Vagina (tissue), 2 donors: ENCODE results near the gene CACNA1H. TPM values are rescaled to one million over a fixed set of nuclear protein-coding genes. Genes with fewer than 3 reads are reported as not detected.

Experiments used
- DNase-seq, 2 donors: peaks; one replicate each; pipeline ENCODE4 v3.0.0-alpha.2; 2017; ENCODE audit errors: extremely low spot score in 2 of 2
- H3K27ac ChIP-seq: fragments of 200-600 bp; sonication (generic); one replicate; pipeline ENCODE4 v1.5.1; 2019
- H3K27me3 ChIP-seq: fragments of 200-600 bp; sonication (generic); one replicate; pipeline ENCODE4 v1.5.1; 2019
- H3K36me3 ChIP-seq, 2 donors: fragments of 200-600 bp; sonication (generic); one replicate each; pipeline ENCODE4 v1.5.1; 2017 to 2019
- H3K4me1 ChIP-seq: fragments of 200-600 bp; sonication (generic); one replicate; pipeline ENCODE4 v1.5.1; 2019
- H3K4me3 ChIP-seq, 2 donors: fragments of 200-600 bp; sonication (generic); 1 replicate in 1 of 2; 2 replicates in 1 of 2; pipeline ENCODE4 v1.5.1; 2016 to 2019
- H3K9me3 ChIP-seq: fragments of 200-600 bp; sonication (generic); one replicate; pipeline ENCODE4 v1.5.1; 2019
- CTCF ChIP-seq, 3 experiments: fragments of 450-650 bp in 2 of 3; fragments of 200-600 bp in 1 of 3; sonication (generic) in 1 of 3; IDR thresholded peaks; one replicate each; pipeline ENCODE4 v1.5.1; 2017 to 2019; ENCODE audit warnings: antibody characterized with exemption in 3 of 3, mild to moderate bottlenecking in 2 of 3, moderate library complexity in 2 of 3
- POLR2A ChIP-seq, 2 donors: fragments of 450-650 bp; IDR thresholded peaks; one replicate each; pipeline ENCODE4 v1.6.1; 2017; ENCODE audit warnings: antibody characterized with exemption in 2 of 2, mild to moderate bottlenecking in 2 of 2, moderate library complexity in 2 of 2
- POLR2AphosphoS5 ChIP-seq, 2 donors: sonication (generic); formaldehyde crosslinking; IDR thresholded peaks; one replicate each; pipeline ENCODE4 v1.9.0; 2017; ENCODE audit warnings: antibody characterized with exemption in 2 of 2, mild to moderate bottlenecking in 2 of 2, low read depth in 1 of 2; ENCODE audit not compliant: insufficient read depth in 1 of 2
- intact Hi-C: fragments of 100-400 bp; cut with DNase I; formaldehyde crosslinking; loops from one replicate; pipeline ENCODE4 v1.15.1; 2023
- total RNA-seq: library from RNA; depleted of rRNA; stranded (reverse); fragments of >200 nt; gene quantifications from one replicate; pipeline ENCODE4 v1.2.3, GENCODE V29; 2016

Gene CACNA1H
- total RNA-seq, 1 donor from 2014 or later = 10.8 TPM

- Histone ChIP-seq H3K9me3 (no peaks in the 10 kb centered on the region), H3K36me3 (no peaks in the 10 kb centered on the region), H3K4me3 (no peak overlapping the region), H3K27ac (peak overlapping the region; percentile 53), H3K4me1 (peaks cover 9% of the 10 kb centered on the region), H3K27me3 (no peaks in the 10 kb centered on the region)
- TF ChIP-seq POLR2AphosphoS5 (IDR thresholded peaks at IDR 0.05; ENCODE audit: insufficient read depth in 1 of 2, low read depth in 1 of 2) = no peak
- TF ChIP-seq CTCF (IDR thresholded peaks at IDR 0.05) = no peak
- TF ChIP-seq POLR2A (IDR thresholded peaks at IDR 0.05) = no peak
- intact Hi-C loops = no loop called here
- DNase-seq = no peak
Observed at GRCh38 chr16:1171001-1171400, 18.1 kb downstream of the CACNA1H start.

- Histone ChIP-seq H3K27ac (peak overlapping the region; percentile 53), H3K4me3 (peak overlapping the region in 1 of 2 donors; percentile 19), H3K9me3 (no peaks in the 10 kb centered on the region), H3K36me3 (no peaks in the 10 kb centered on the region), H3K27me3 (no peaks in the 10 kb centered on the region), H3K4me1 (peaks cover 9% of the 10 kb centered on the region)
- intact Hi-C loops = no loop called here
- no peak for DNase-seq
- TF ChIP-seq CTCF (IDR thresholded peaks at IDR 0.05) (no peak), POLR2A (IDR thresholded peaks at IDR 0.05) (no peak), POLR2AphosphoS5 (IDR thresholded peaks at IDR 0.05; ENCODE audit: insufficient read depth in 1 of 2, low read depth in 1 of 2) (no peak)
Observed at GRCh38 chr16:1171854-1172428, 19.0 kb downstream of the CACNA1H start.

DNA sequence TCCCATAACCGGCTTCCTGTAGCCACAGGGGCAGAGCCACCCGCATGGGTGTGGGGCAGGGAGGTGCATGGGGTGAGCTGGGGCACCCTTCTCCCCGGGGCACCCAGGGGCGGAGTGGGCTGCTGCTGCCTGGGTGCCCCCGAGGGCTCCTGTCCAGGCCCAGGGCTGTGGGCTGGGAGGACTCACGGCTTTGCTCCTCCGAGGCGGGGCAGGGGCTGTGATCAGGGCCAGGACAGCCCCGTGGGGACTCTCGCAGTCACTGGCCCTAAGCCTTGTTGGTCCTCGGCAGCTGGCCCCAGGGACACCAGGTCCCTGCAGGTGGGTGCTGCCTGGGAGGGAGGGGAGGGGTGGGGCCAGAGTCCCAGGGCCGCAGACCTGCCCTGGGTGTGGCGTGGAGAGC, 19.7 kb downstream of the CACNA1H start:
- Histone ChIP-seq H3K4me3 (peak overlapping the region in 1 of 2 donors; percentile 19), H3K4me1 (peaks cover 9% of the 10 kb centered on the region)
- intact Hi-C loops = no loop called here

GRCh38 chr16:1173788-1174451, 21.0 kb downstream of the CACNA1H start:
- Histone ChIP-seq H3K27ac (no peak overlapping the region), H3K36me3 (no peaks in the 10 kb centered on the region), H3K4me1 (peaks cover 9% of the 10 kb centered on the region), H3K9me3 (no peaks in the 10 kb centered on the region), H3K4me3 (no peak overlapping the region), H3K27me3 (no peaks in the 10 kb centered on the region)
- TF ChIP-seq POLR2A (IDR thresholded peaks at IDR 0.05) = no peak
- no peak for TF ChIP-seq CTCF (IDR thresholded peaks at IDR 0.05)
- TF ChIP-seq POLR2AphosphoS5 (IDR thresholded peaks at IDR 0.05; ENCODE audit: insufficient read depth in 1 of 2, low read depth in 1 of 2) = no peak
- DNase-seq = no peak
- intact Hi-C loops = no loop called here

More for the DNA sequence above, 19.7 kb downstream of the CACNA1H start:
- DNase-seq = no peak
- Histone ChIP-seq H3K27me3 (no peaks in the 10 kb centered on the region), H3K36me3 (no peaks in the 10 kb centered on the region), H3K9me3 (no peaks in the 10 kb centered on the region), H3K27ac (no peak overlapping the region)
- TF ChIP-seq CTCF (IDR thresholded peaks at IDR 0.05) (no peak), POLR2A (IDR thresholded peaks at IDR 0.05) (no peak), POLR2AphosphoS5 (IDR thresholded peaks at IDR 0.05; ENCODE audit: insufficient read depth in 1 of 2, low read depth in 1 of 2) (no peak)
